WI38 (cell line): ENCODE results near the gene PCNT.
"Not testable (repeated sequence)": the region's sequence is repeated elsewhere in the genome, so short reads cannot be mapped to it uniquely, and the experiment has no call there.

Source experiments
- H3K4me3 ChIP-seq: 2 replicates; pipeline ENCODE4 v1.5.1; 2011; ENCODE audit warnings: low read depth, mild to moderate bottlenecking, control low read depth, low read length
- CTCF ChIP-seq: IDR thresholded peaks from 2 replicates; pipeline ENCODE4 v1.5.1; 2012; ENCODE audit warnings: low read depth, mild to moderate bottlenecking, control low read depth, low read length

Gene PCNT

DNA sequence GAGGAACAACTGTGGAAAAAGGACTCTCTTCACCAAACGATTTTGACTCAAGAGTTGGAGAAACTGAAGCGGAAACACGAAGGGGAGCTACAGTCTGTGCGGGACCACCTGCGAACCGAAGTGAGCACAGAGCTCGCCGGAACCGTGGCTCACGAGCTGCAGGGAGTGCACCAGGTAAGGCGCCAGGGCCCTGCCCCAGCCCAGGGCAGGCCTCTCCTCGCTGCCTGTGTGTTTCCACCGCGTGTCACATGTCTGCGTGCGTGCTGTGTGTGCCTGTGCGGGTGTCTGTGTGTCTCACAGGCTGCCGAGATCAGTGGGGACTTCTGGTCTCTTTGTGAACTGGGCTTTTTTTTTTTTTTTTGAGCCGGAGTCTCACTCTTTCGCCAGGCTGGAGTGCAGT lies 43.0 kb downstream of the PCNT start:
- TF ChIP-seq CTCF: no peak
- H3K4me3 ChIP-seq: no peak overlapping the region

GRCh38 chr21:46368533-46369285 lies 44.8 kb downstream of the PCNT start:
- no peak for TF ChIP-seq CTCF
- no peak overlapping the region for H3K4me3 ChIP-seq

DNA sequence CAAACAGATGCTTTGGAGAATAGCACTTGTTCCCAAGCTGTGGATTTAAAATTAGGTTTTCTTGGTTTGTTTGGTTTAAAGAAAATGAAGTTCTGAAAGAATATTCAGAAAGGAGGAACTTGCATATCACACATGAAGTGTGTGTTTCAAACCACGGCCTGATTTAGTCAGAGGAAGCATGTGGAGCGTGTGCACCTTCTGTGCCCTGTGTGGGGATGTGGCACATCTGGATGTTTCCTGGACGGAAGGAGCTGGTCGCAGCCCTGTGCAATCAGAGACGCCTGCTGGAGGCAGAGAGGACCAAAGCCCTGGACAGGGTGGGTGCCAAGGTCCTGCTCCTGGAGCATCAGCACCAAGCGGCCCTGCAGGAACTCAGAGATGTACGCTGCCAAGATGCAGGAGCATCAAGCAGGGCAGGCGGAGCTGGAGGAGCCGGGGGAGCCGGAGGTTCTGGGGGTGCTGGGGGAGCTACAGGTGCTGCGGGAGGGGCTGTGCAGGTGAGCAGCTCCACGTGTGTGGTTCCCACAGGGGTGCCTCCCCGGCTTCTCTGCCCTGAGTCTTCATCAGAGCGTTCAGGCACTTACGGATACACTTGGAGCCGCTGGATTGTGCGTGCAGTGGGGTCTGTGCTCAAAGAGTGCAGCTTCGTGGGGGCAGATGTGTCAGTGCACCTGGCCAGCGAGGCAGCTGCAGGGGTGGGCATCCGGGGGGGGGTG lies 45.7 kb downstream of the PCNT start:
- no peak for TF ChIP-seq CTCF
- no peak overlapping the region for H3K4me3 ChIP-seq

- H3K4me3 ChIP-seq: no peak overlapping the region
- TF ChIP-seq CTCF: no peak
Measured at GRCh38 chr21:46371204-46372013, 47.5 kb downstream of the PCNT start.

- no peak overlapping the region for H3K4me3 ChIP-seq
- TF ChIP-seq CTCF: no peak
Measured at GRCh38 chr21:46372014-46372485, 48.1 kb downstream of the PCNT start.

- not testable (repeated sequence) for H3K4me3 ChIP-seq
Measured at GRCh38 chr21:46372947-46373346, 49.0 kb downstream of the PCNT start.

GRCh38 chr21:46374761-46375389 lies 50.9 kb downstream of the PCNT start:
- TF ChIP-seq CTCF: no peak
- H3K4me3 ChIP-seq: no peak overlapping the region
